ENCODE measurements around the gene PLA2G1B. TPM values are rescaled to one million over a fixed set of nuclear protein-coding genes. Genes with fewer than 3 reads are reported as not detected.

PLA2G1B gene
- total RNA-seq: 10 to 100 TPM in 1 of 2 donors, 1 to 10 TPM in 1; 6.5 to 33.9 TPM
- 100 to 1,000 TPM in 1 of 2 donors, 10 to 100 TPM in 1; 24.4 to 193 TPM for polyA plus RNA-seq
- long read RNA-seq, donor 1, partial matches to known transcripts: 0 of 1 reads
- long read RNA-seq, donor 1, other reads (novel, unspliced or antisense): 0 of 1 reads
- long read RNA-seq, donor 2: 0 reads
- long read RNA-seq, donor 3: 0 reads
- long read RNA-seq, donor 4, partial matches to known transcripts: 0 of 1 reads
- long read RNA-seq, donor 4, other reads (novel, unspliced or antisense): 0 of 1 reads
- long read RNA-seq, donor 5: 0 reads

- TF ChIP-seq CTCF (IDR thresholded peaks at IDR 0.05; ENCODE audit: control extremely low read depth, extremely low read depth): no peak
- Histone ChIP-seq H3K9ac (ENCODE audit: insufficient read depth in 1 of 2, low read length in 2 of 2) (no peak within 1 kb of the TSS), H3K27ac (ENCODE audit: low read depth in 1 of 2, low read length in 1 of 2) (no peak within 1 kb of the TSS), H3K9me3 (ENCODE audit: control insufficient read depth in 4 of 4, insufficient read depth in 3 of 4, low read length in 3 of 4) (no peaks in the 10 kb centered on the region), H3K4me3 (no peak within 1 kb of the TSS), H3K27me3 (ENCODE audit: control insufficient read depth in 3 of 3, insufficient read depth in 3 of 3, low read length in 2 of 3) (no peaks in the 10 kb centered on the region), H3K4me1 (ENCODE audit: control insufficient read depth in 5 of 5, insufficient read depth in 5 of 5, low read length in 5 of 5) (peaks cover 0 to 4% (median 0%) of the 10 kb centered on the region in 5 donors), H3K36me3 (ENCODE audit: control insufficient read depth in 4 of 4, insufficient read depth in 4 of 4, low read length in 4 of 4) (no peaks in the 10 kb centered on the region)
- ATAC-seq (ENCODE audit: insufficient read depth, low FRiP score): no peak
- WGBS, 2 donors: 63 to 75% methylated on average over 5 of the region's 5 CpGs
- peak; percentile 16 to 30 (median 21) for DNase-seq
Measured at GRCh38 chr12:120327593-120327992, at the start of gene PLA2G1B. Gene PLA2G1B, minus strand, starts transcription at chr12:120327779. Its CDS starts 26 bp downstream, at chr12:120327753.

DNA sequence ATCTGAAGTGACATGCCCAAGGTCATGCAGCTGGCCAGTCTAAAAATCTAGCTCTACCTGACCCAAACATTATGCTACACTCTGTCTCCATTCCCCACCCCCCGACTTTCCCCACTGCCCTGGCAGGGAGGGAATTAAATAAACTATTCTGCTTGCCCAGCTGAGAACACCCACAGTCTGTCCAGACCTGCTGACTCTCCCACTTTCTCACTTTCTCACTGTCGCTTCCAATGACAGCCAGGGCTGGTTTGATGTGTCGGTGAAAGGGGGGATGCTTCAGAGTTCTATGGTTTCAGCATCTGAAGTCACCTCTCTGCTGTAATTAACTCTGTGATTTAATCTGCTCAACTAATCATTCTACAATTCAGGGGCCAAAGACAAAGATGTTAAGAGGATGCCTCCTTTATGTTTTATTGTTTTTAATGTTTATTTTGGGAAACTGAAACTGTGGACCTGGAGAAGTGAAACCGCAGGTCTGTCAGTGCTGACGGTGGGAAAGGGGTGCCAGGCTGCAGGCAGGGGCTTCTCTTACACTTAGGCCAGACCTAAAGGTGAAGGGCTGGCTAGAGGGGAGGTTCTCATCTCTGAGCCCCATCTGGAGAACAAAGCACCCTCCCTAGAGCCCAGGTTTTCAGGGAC is 49.5 kb upstream of the PLA2G1B start:
- WGBS, 2 donors: 41 to 59% methylated on average over 5 of the region's 5 CpGs
- DNase-seq (no peak), ATAC-seq (ENCODE audit: insufficient read depth, low FRiP score) (no peak)
- H3K9ac ChIP-seq (ENCODE audit: insufficient read depth in 1 of 2, low read length in 2 of 2): no peak overlapping the region
- no peaks in the 10 kb centered on the region for H3K36me3 ChIP-seq (ENCODE audit: control insufficient read depth in 4 of 4, insufficient read depth in 4 of 4, low read length in 4 of 4)
- no peak for TF ChIP-seq CTCF (IDR thresholded peaks at IDR 0.05; ENCODE audit: control extremely low read depth, extremely low read depth)
- no peak overlapping the region for H3K27ac ChIP-seq (ENCODE audit: low read depth in 1 of 2, low read length in 1 of 2)
- H3K27me3 ChIP-seq (ENCODE audit: control insufficient read depth in 3 of 3, insufficient read depth in 3 of 3, low read length in 2 of 3): peaks cover 0 to 25% (median 17%) of the 10 kb centered on the region in 3 donors
- no peaks in the 10 kb centered on the region for H3K9me3 ChIP-seq (ENCODE audit: control insufficient read depth in 4 of 4, insufficient read depth in 3 of 4, low read length in 3 of 4)
- peaks cover 0 to 4% (median 0%) of the 10 kb centered on the region in 5 donors for H3K4me1 ChIP-seq (ENCODE audit: control insufficient read depth in 5 of 5, insufficient read depth in 5 of 5, low read length in 5 of 5)
- no peak overlapping the region for H3K4me3 ChIP-seq

DNA sequence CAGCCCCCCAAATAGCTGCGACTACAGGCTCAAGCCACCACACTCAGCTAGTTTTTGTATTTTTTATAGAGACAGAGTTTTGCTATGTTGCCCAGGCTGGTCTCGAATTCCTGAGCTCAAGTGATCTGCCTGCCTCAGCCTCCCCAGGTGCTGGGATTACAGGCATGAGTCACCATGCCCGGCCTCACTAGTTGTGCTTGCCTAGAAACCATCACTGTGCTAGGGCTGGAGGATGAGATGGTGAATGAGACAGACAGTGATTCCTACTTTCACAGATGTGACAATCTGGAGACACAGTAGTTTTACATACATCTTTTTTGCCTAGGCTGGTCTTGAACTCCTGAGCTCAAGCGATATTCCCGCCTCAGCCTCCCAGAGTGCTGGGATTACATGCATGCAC is 48.8 kb upstream of the PLA2G1B start:
- no peaks in the 10 kb centered on the region for H3K36me3 ChIP-seq (ENCODE audit: control insufficient read depth in 4 of 4, insufficient read depth in 4 of 4, low read length in 4 of 4)
- TF ChIP-seq CTCF (IDR thresholded peaks at IDR 0.05; ENCODE audit: control extremely low read depth, extremely low read depth): no peak
- peaks cover 0 to 25% (median 23%) of the 10 kb centered on the region in 3 donors for H3K27me3 ChIP-seq (ENCODE audit: control insufficient read depth in 3 of 3, insufficient read depth in 3 of 3, low read length in 2 of 3)
- H3K4me3 ChIP-seq: no peak overlapping the region
- DNase-seq: no peak
- WGBS, 2 donors: 83 to 89% methylated on average over 5 of the region's 5 CpGs
- no peak for ATAC-seq (ENCODE audit: insufficient read depth, low FRiP score)
- H3K9ac ChIP-seq (ENCODE audit: insufficient read depth in 1 of 2, low read length in 2 of 2): no peak overlapping the region
- H3K27ac ChIP-seq (ENCODE audit: low read depth in 1 of 2, low read length in 1 of 2): no peak overlapping the region
- no peaks in the 10 kb centered on the region for H3K9me3 ChIP-seq (ENCODE audit: control insufficient read depth in 4 of 4, insufficient read depth in 3 of 4, low read length in 3 of 4)
- peaks cover 0 to 2% (median 0%) of the 10 kb centered on the region in 5 donors for H3K4me1 ChIP-seq (ENCODE audit: control insufficient read depth in 5 of 5, insufficient read depth in 5 of 5, low read length in 5 of 5)

Measured in lung (tissue), 16 donors.